A549 treated with GW870086 at 1 μM for 4 hours (cell line): ENCODE measurements around the gene IL11RA. TPM values are rescaled to one million over a fixed set of nuclear protein-coding genes. Genes with fewer than 3 reads are reported as not detected.

Experiments
- total RNA-seq: library from RNA; stranded (reverse); fragments of 200-300 nt; extraction: Qiagen RNA extraction; gene quantifications from 5 replicates; pipeline ENCODE4 v1.2.3, GENCODE V29; 2022; ENCODE audit warnings: low read depth

Gene IL11RA
- total RNA-seq: 5.2 to 7.0 TPM (median 5.7 TPM) in 5 replicates

GRCh38 chr9:34651876-34652601, at the start of gene IL11RA:
Gene IL11RA, plus strand, starts transcription at chr9:34652185. Its CDS starts 3,033 bp downstream, at chr9:34655218.

DNA sequence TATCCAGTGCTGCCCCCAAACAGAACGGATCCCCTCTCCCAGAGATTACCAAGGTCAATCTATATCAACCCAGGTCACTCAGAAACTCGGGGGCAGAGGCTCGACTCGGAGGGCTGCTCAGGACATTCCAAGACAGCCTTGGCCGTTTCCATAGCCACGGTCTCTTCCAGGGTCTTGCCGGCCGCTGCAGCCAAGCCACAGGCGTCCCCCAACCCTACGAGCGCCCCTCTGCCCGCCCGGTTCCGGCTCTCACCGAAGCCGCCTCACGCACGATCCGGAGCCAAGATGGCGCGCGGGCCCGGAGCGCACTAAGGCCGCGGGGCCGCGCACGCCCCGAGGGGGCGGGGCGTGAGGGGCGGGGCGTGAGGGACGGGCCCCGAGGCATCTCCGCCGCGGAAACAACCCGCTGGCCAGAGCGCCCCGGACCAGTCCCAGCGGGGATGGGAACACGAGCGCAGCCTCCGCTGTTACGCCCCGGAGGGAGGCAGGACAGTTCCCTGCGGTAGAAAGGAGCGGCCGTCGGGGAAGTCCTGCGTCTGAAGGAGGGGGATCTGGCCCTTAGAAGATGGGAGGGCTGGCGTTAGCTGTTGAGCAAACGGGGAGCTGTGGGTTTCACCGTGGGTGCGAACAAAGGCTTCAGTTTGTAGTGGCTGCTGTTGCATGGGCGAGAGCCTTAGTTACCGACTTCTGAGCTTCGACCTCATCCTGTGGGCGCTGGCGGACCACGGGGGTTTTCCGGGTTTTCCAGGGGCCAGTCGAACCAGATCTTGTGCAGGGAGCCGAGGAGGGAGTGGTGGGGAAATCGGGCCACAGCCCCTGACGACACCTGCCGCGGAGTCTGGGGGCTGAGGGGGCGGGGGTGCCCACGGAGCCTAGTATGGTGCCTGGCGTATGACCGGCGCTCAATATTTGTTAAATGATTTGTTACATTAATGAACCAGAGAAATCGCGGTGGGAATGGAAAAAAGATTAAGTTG, 39.9 kb upstream of the IL11RA start, which contains the start of gene RPP25L:
Gene RPP25L, minus strand, starts transcription at position 287 of the 977 bp plus-strand sequence. CDS start 801 bp downstream, outside the sequence.

DNA sequence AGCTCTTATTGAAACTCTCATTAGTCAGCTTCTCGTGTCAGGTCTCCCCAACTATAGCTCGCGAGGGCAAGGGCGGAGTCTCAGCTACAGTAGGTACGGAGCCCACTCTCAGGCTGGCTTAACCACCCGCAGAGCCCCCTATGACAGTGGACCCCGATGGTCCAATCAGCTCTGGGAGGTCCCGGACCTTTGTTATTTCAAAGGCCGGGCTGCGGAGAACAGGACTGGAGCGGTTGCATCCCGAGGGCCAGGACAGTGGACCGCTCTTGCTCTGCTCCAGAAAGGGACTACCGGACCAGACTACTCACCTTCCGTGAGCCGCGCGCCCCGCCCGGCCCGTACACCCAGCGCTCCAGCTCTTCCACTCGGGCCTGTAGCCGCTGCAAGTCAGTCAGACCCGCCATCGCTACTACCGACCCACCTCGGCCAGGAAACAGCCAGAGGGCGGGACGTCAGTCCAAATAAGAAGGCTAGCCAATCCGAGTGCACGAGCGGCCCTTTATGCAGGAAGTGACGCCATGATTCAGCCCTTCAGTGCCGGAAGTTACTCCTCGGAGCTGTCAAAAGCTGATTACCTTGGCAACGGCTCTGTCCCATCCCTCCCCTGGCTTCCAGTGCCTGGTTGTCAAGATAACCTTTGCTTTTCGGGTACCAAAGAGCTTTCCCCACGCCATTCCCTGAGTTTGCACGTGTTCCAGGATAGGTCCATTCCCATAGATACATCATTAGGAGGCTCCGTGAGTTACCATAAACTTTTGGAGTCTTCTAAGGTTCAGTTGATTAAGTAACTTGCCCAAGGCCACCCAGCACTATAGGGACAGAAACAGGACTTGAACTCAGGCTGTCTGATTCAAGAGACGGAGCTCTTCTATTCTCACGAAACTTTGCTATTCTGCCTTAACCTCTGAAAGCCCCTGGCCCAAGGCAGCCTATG, 31.7 kb upstream of the IL11RA start, which contains the start of gene DCTN3:
Gene DCTN3, minus strand, starts transcription at position 435 of the 934 bp plus-strand sequence. Its CDS starts 31 bp downstream, at position 404.

DNA sequence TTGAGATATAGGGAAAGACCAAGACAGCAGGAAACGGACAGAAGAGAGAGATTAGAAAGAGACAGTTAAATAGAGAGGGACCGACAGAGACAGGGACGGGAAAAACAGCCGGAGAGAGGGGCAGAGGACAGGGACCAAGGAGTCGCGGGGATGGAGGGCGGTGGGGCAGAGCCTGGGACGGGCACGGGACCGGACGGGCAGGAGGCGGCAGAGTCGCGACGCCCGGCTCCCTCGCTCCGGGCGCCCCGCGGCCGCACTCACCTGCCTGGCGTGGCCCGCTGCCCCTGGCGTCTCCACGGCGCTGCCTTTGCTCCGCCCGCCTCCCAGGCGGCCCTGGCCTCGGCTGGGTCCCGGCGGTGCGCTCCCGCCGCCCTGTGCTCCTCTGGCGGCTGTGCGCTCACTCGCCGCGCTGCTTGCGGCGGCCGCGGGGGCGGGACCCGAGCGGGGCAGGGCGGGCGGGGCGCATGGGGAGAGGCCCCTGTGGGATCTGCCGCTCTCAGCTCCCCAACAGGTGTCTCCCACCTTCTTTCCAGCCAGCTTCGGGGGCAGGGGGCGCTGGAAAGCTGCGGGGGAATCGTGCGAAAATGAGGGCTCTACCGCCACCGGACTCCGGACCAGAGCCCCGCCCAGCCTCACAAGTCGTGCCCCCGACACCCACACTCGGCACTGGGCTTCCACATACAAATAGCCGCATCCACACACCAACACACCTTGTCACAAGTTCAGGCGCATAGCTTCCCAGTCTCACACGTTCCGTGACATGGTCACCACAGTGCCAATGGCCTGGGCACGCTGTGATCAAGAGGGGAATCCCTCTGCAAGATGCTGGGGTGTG, 23.1 kb upstream of the IL11RA start, which contains the start of gene ARID3C:
Gene ARID3C, minus strand, starts transcription at position 411 of the 835 bp plus-strand sequence. CDS start 1,052 bp downstream, outside the sequence.

DNA sequence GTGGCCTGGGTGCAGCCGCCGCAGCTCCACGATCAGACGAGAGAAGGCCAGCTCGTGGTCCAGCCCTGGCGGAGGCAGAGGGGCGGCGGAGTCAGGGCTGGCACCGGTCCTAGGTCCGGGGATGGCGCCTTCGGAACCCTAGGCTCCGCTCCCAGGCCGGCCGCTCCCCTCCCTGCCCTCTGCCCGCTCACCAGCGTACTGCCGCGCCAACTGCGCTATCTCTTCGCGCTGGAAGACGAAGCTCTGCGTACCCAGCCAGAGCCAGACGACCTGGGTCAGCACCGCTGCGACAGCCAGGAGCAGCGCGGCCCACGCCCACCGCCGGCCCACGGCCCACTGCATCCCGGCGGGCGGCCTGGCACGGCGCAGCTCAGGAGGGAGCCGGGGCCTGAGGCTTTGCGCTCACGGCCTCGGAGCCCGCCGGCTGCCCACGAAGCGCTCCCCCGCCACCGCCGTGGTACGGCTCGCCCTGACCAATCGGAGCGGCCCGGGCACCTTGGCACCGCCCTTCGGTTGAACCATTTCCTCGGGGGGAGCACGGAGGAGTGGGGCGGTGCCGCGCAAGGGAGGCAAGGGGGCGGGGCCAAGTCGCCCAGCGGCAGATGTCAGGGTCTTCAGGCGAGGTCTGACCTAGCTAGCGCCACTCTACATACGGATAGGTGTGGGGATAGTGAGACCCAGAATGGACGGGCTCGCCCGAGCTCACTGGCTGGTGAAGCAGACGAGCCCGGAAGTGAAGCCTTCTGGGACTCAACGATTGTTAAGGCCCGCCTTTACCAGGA, 14.4 kb upstream of the IL11RA start, which contains the start of gene SIGMAR1:
Gene SIGMAR1, minus strand, starts transcription at position 432 of the 782 bp plus-strand sequence. Its CDS starts 90 bp downstream, at position 342.

GRCh38 chr9:34646211-34647083, 5.5 kb upstream of the IL11RA start, which contains the start of gene GALT:
Gene GALT, plus strand, starts transcription at chr9:34646675. Its CDS starts 30 bp downstream, at chr9:34646705.

GRCh38 chr9:34662526-34663302, 10.7 kb downstream of the IL11RA start, which contains the start of gene CCL27:
Gene CCL27, minus strand, starts transcription at chr9:34662657. Its CDS starts 24 bp downstream, at chr9:34662633.

DNA sequence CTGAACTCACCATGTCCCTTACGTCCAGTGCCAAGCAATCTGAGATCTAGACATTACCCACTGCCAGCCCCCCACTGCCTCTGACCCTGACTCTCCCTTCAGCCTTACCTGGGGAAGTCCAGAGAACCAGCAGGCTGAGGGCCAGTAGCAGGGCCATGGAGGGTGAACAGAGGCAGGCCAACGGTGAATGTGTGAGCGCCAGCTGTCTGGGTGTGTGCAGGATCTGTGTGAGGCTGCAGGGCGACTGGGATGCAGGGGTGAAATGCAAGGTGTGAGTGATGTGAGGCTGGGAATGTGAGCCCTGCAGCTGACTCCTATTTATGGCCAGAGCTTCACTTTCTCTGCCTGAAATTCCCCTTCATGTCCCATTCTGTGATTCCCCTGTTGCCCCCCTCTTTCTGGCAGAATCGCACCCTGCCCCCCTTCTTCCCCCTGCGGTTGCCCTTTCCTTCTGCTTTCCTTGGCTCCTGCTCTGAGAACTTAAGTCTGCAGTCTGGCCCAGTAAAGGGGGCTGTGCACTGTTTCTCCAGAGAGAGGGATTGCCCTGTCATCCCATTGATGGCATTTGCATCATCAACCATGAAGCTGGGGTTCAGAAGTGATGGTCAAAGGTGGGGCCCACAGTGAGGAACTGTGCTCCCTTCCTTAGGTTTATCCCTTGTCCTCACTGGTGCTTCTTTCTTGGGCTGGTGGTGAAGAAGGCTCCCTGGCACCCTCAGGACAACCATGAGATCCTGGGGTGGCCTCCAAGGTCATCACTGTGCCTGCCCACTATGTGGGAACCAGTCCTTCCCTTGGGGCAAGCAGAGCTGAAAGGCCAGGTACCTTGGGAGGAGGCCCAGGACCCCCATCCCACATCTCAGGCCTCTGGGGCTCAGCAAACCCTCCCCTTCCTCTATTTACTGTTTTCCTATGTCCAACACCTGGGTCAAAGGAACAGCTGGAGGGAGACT, 39.3 kb downstream of the IL11RA start, which contains the start of gene CCL19:
Gene CCL19, minus strand, starts transcription at position 294 of the 953 bp plus-strand sequence. Its CDS starts 137 bp downstream, at position 157.

GRCh38 chr9:34710023-34710422, 58.0 kb downstream of the IL11RA start, which contains the start of gene CCL21:
Gene CCL21, minus strand, starts transcription at chr9:34710136. Its CDS starts 70 bp downstream, at chr9:34710066.

Other genes starting within 250 kb of the IL11RA start
- gene FAM219A, start 193.6 kb upstream of the IL11RA start, total RNA-seq: 14.8 to 18.2 TPM (median 17.1 TPM) in 5 replicates
- 0.17 to 0.65 TPM (median 0.25 TPM) in 5 replicates for gene DNAI1, start 193.4 kb upstream of the IL11RA start, total RNA-seq
- 0.88 to 2.9 TPM (median 2.0 TPM) in 5 replicates for gene ENHO, start 129.2 kb upstream of the IL11RA start, total RNA-seq
- 0.10 to 0.24 TPM (median 0.12 TPM) in 3 of 5 replicates, not detected in the others for gene CNTFR, start 62.5 kb upstream of the IL11RA start, total RNA-seq
- 40.9 to 44.7 TPM (median 43.1 TPM) in 5 replicates for gene RPP25L, start 40.1 kb upstream of the IL11RA start, total RNA-seq
- 104 to 115 TPM (median 110 TPM) in 5 replicates for gene DCTN3, start 31.7 kb upstream of the IL11RA start, total RNA-seq
- gene ARID3C, start 23.1 kb upstream of the IL11RA start, total RNA-seq: 0.15 to 0.41 TPM (median 0.21 TPM) in 4 of 5 replicates, not detected in the other
- gene SIGMAR1, start 14.4 kb upstream of the IL11RA start, total RNA-seq: 158 to 188 TPM (median 185 TPM) in 5 replicates
- 15.3 to 18.8 TPM (median 16.8 TPM) in 5 replicates for gene GALT, start 5.5 kb upstream of the IL11RA start, total RNA-seq
- gene CCL27, start 10.5 kb downstream of the IL11RA start, total RNA-seq: 0.19 TPM in 1 of 5 replicates, not detected in the others
- not detected in 5 replicates for gene CCL19, start 39.1 kb downstream of the IL11RA start, total RNA-seq
- not detected in 5 replicates for gene CCL21, start 58.0 kb downstream of the IL11RA start, total RNA-seq